CD14-positive monocyte (primary cell): ENCODE measurements around the gene LUZP1. TPM values are rescaled to one million over a fixed set of nuclear protein-coding genes. Genes with fewer than 3 reads are reported as not detected.
A peak's percentile ranks its signal among the peaks of the same experiment; 100 is the strongest.

ENCODE experiments used
- DNase-seq, 3 donors: peaks; one replicate each; pipeline ENCODE4 v3.0.0-alpha.2; 2011 to 2022
- H2AFZ ChIP-seq: 2 replicates; pipeline ENCODE4 v1.6.0; 2012; ENCODE audit warnings: mild to moderate bottlenecking, low read depth, low read length, inconsistent platforms; ENCODE audit not compliant: insufficient read depth, poor library complexity, severe bottlenecking
- H3K27ac ChIP-seq, 2 donors: 1 replicate in 1 of 2; 2 replicates in 1 of 2; pipeline ENCODE4 v1.5.1; 2012 to 2013; ENCODE audit warnings: low read length in 2 of 2, control low read depth in 1 of 2, inconsistent platforms in 1 of 2, low read depth in 1 of 2, mild to moderate bottlenecking in 1 of 2
- H3K27me3 ChIP-seq, 2 donors: one replicate each; pipeline versions ENCODE4 v1.6.0 to v1.6.1; 2011 to 2013; ENCODE audit warnings: low read length in 2 of 2; ENCODE audit not compliant: control insufficient read depth in 2 of 2, insufficient read depth in 2 of 2
- H3K36me3 ChIP-seq, 2 donors: replicated peaks in 1 of 2; 1 replicate in 1 of 2; 2 replicates in 1 of 2; pipeline versions ENCODE4 v1.5.1 to v1.6.1; 2012 to 2013; ENCODE audit warnings: low read length in 2 of 2, control low read depth in 1 of 2, inconsistent platforms in 1 of 2, mild to moderate bottlenecking in 1 of 2; ENCODE audit not compliant: insufficient read depth in 2 of 2, control insufficient read depth in 1 of 2
- H3K4me1 ChIP-seq, 2 donors: 1 replicate in 1 of 2; 2 replicates in 1 of 2; pipeline versions ENCODE4 v1.5.1 to v1.6.1; 2012 to 2013; ENCODE audit warnings: low read length in 2 of 2, control low read depth in 1 of 2, inconsistent platforms in 1 of 2, mild to moderate bottlenecking in 1 of 2, moderate library complexity in 1 of 2; ENCODE audit not compliant: insufficient read depth in 2 of 2, control insufficient read depth in 1 of 2
- H3K4me2 ChIP-seq: replicated peaks from 2 replicates; pipeline ENCODE3; 2012; ENCODE audit warnings: low read length, moderate library complexity, mild to moderate bottlenecking; ENCODE audit not compliant: poor library complexity, severe bottlenecking; ENCODE audit errors: extremely low read depth
- H3K4me3 ChIP-seq, 3 experiments: fragments of 200-600 bp in 1 of 3; sonication (generic) in 1 of 3; replicated peaks in 1 of 3; 1 replicate in 2 of 3; 2 replicates in 1 of 3; pipeline ENCODE4 v1.5.1; 2011 to 2013; ENCODE audit warnings: low read length in 3 of 3, mild to moderate bottlenecking in 3 of 3, control low read depth in 2 of 3, low read depth in 2 of 3, inconsistent platforms in 1 of 3, moderate library complexity in 1 of 3
- H3K79me2 ChIP-seq: 2 replicates; pipeline ENCODE4 v1.6.0; 2012; ENCODE audit warnings: mild to moderate bottlenecking, control low read depth, inconsistent platforms, low read length, moderate library complexity; ENCODE audit not compliant: insufficient read depth
- H3K9ac ChIP-seq: 2 replicates; pipeline ENCODE4 v1.6.0; 2017; ENCODE audit warnings: low read length, mild to moderate bottlenecking; ENCODE audit not compliant: insufficient read depth, poor library complexity, severe bottlenecking
- H3K9me3 ChIP-seq, 2 donors: replicated peaks in 1 of 2; 1 replicate in 1 of 2; 2 replicates in 1 of 2; pipeline versions ENCODE4 v1.5.1 to v1.6.1; 2012 to 2013; ENCODE audit warnings: low read length in 2 of 2, control low read depth in 1 of 2; ENCODE audit not compliant: control insufficient read depth in 1 of 2, insufficient read depth in 1 of 2
- H4K20me1 ChIP-seq: 2 replicates; pipeline ENCODE4 v1.6.0; 2012; ENCODE audit warnings: mild to moderate bottlenecking, low read length, control low read depth, moderate library complexity; ENCODE audit not compliant: insufficient read depth
- H3K27ac Mint-ChIP-seq, 7 donors: one replicate each; pipeline ENCODE4 v1.8.0; 2020; ENCODE audit warnings: mild to moderate bottlenecking in 7 of 7, mixed read lengths in 7 of 7, moderate library complexity in 6 of 7, inconsistent platforms in 2 of 7
- H3K27me3 Mint-ChIP-seq, 3 donors: one replicate each; pipeline ENCODE4 v1.8.0; 2021 to 2022; ENCODE audit warnings: low read depth in 3 of 3, mild to moderate bottlenecking in 3 of 3, mixed read lengths in 3 of 3, moderate library complexity in 3 of 3, inconsistent platforms in 1 of 3
- H3K36me3 Mint-ChIP-seq, 2 donors: one replicate each; pipeline ENCODE4 v1.8.0; 2020; ENCODE audit warnings: mixed read lengths in 2 of 2, inconsistent platforms in 1 of 2, mild to moderate bottlenecking in 1 of 2
- H3K4me1 Mint-ChIP-seq: one replicate; pipeline ENCODE4 v1.8.0; 2020; ENCODE audit warnings: mild to moderate bottlenecking, mixed read lengths
- H3K4me3 Mint-ChIP-seq, 2 donors: one replicate each; pipeline ENCODE4 v1.8.0; 2020; ENCODE audit warnings: mild to moderate bottlenecking in 2 of 2, mixed read lengths in 2 of 2, moderate library complexity in 1 of 2
- H3K9me3 Mint-ChIP-seq, 7 donors: one replicate each; pipeline ENCODE4 v1.8.0; 2020 to 2022; ENCODE audit warnings: mixed read lengths in 7 of 7, mild to moderate bottlenecking in 6 of 7, moderate library complexity in 6 of 7, inconsistent platforms in 2 of 7
- CTCF ChIP-seq: fragments of 200-600 bp; IDR thresholded peaks from one replicate; pipeline ENCODE4 v1.8.0; 2022; ENCODE audit warnings: antibody characterized with exemption, mild to moderate bottlenecking
- WGBS: methylation state at CpG from one replicate; pipeline ENCODE4 v1.1.5; 2013; ENCODE audit warnings: missing lambda C conversion rate; ENCODE audit not compliant: insufficient coverage; 5-methylcytosine and 5-hydroxymethylcytosine counted together
- intact Hi-C, 2 donors: fragments of 100-400 bp; cut with micrococcal nuclease; formaldehyde crosslinking; loops; one replicate each; pipeline versions ENCODE4 v1.15.0 to v1.15.1; 2023
- polyA plus RNA-seq, 3 donors: library from polyadenylated mRNA; depleted of rRNA in 1 of 3; unstranded in 2 of 3; stranded (reverse) in 1 of 3; fragments of 300-500 nt in 2 of 3; fragments of >200 nt in 1 of 3; fragmentation: Illumina TruSeq in 2 of 3; gene quantifications; 1 replicate in 2 of 3; 2 replicates in 1 of 3; pipeline ENCODE4 v1.2.3, GENCODE V29; 2012 to 2021

Gene LUZP1
- polyA plus RNA-seq, 3 donors, result 4.4 to 8.7 (median 5.8) TPM

GRCh38 chr1:23090056-23090455 lies 78.6 kb downstream of the LUZP1 start:
- no peak overlapping the region for H3K27ac ChIP-seq
- H3K36me3 Mint-ChIP-seq, result peaks cover 69 to 79% of the 10 kb centered on the region in 2 donors
- peaks cover 54 to 87% of the 10 kb centered on the region in 2 donors for H3K36me3 ChIP-seq
- H3K4me1 Mint-ChIP-seq, result no peaks in the 10 kb centered on the region
- no peaks in the 10 kb centered on the region for H3K4me1 ChIP-seq
- H3K27ac Mint-ChIP-seq, result no peak overlapping the region
- no peaks in the 10 kb centered on the region for H3K27me3 ChIP-seq
- H3K4me3 Mint-ChIP-seq, result no peak overlapping the region
- H3K27me3 Mint-ChIP-seq, result peaks cover 0 to 4% (median 0%) of the 10 kb centered on the region in 3 donors
- H3K9me3 Mint-ChIP-seq, result peaks cover 0 to 1% (median 0%) of the 10 kb centered on the region in 7 donors
- no peak for TF ChIP-seq CTCF
- H2AFZ ChIP-seq, result no peak overlapping the region
- WGBS, result no CpG with 5 or more reads among the region's 1 CpG
- no peak overlapping the region for H3K4me3 ChIP-seq
- no peak overlapping the region for H3K4me2 ChIP-seq
- no peaks in the 10 kb centered on the region for H3K79me2 ChIP-seq
- DNase-seq, result no peak
- intact Hi-C loops, result no loop called here
- no peak overlapping the region for H3K9ac ChIP-seq
- H3K9me3 ChIP-seq, result no peaks in the 10 kb centered on the region
- H4K20me1 ChIP-seq, result no peaks in the 10 kb centered on the region

GRCh38 chr1:23088027-23088426 lies 80.6 kb downstream of the LUZP1 start:
- Histone ChIP-seq H3K4me1 (no peaks in the 10 kb centered on the region), H4K20me1 (no peaks in the 10 kb centered on the region), H3K9me3 (no peaks in the 10 kb centered on the region), H3K4me2 (no peak overlapping the region), H2AFZ (no peak overlapping the region), H3K27ac (no peak overlapping the region), H3K27me3 (no peaks in the 10 kb centered on the region), H3K4me3 (no peak overlapping the region), H3K79me2 (no peaks in the 10 kb centered on the region), H3K36me3 (peaks cover 63 to 92% of the 10 kb centered on the region in 2 donors), H3K9ac (no peak overlapping the region)
- intact Hi-C loops, result no loop called here
- Mint-ChIP-seq H3K4me1 (no peaks in the 10 kb centered on the region), H3K27me3 (peaks cover 0 to 4% (median 0%) of the 10 kb centered on the region in 3 donors), H3K27ac (peak overlapping the region in 4 of 7 donors; percentile 17 to 62 (median 42)), H3K4me3 (no peak overlapping the region), H3K36me3 (peaks cover 76 to 85% of the 10 kb centered on the region in 2 donors), H3K9me3 (peaks cover 0 to 1% (median 0%) of the 10 kb centered on the region in 7 donors)
- WGBS, result 100% methylated on average over 1 of the region's 2 CpGs
- no peak for DNase-seq
- TF ChIP-seq CTCF, result no peak
